HG02870 (cell line): ENCODE data around the gene OR6X1.

Experiments
- ATAC-seq: cut with Tn5 transposase; IDR thresholded peaks from one replicate; pipeline ENCODE4 v1.9.1; 2021; ENCODE audit warnings: mild to moderate bottlenecking, moderate library complexity; ENCODE audit not compliant: unreplicated experiment

The OR6X1 gene, protein sequence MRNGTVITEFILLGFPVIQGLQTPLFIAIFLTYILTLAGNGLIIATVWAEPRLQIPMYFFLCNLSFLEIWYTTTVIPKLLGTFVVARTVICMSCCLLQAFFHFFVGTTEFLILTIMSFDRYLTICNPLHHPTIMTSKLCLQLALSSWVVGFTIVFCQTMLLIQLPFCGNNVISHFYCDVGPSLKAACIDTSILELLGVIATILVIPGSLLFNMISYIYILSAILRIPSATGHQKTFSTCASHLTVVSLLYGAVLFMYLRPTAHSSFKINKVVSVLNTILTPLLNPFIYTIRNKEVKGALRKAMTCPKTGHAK

DNA sequence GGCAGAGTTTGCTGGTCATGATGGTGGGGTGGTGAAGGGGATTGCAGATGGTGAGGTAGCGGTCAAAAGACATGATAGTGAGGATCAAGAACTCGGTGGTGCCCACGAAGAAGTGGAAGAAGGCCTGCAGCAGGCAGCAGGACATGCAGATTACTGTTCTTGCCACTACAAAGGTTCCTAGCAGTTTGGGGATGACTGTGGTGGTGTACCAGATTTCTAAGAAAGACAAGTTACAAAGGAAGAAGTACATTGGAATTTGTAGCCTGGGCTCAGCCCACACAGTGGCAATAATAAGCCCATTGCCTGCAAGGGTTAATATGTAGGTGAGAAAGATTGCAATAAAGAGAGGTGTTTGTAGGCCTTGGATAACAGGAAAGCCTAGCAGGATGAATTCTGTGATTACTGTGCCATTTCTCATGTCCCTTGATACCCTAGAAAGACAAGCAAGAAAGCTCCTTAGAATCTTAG is at the start of gene OR6X1:
Gene OR6X1, minus strand, starts transcription at position 418 of the 468 bp plus-strand sequence. Its CDS starts 0 bp downstream, at position 418.
- ATAC-seq = no peak

- ATAC-seq = no peak
Observed at GRCh38 chr11:123801765-123802164, 47.4 kb upstream of the OR6X1 start.

DNA sequence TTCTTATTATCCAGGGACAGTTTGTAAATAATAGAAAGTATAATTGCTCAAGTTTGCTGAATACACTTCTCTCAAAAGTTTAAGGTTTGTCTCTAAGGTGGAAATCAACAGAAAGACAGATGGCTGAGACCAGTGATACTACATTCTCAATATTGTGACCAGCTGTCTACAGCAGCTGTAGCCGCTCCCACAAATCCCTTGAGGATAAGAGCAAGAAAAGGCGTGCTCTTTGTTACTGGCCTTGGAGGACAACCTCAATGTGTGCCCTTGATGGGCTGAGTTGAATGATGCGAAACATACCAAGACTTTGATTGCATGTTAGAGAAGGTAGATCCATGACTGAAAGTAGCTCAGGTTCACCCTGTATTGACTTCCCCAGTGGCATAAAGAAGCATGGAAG is 45.7 kb upstream of the OR6X1 start:
- no peak for ATAC-seq

GRCh38 chr11:123799438-123799837 is 45.1 kb upstream of the OR6X1 start:
- no peak for ATAC-seq

GRCh38 chr11:123798513-123799252 is 44.4 kb upstream of the OR6X1 start:
- ATAC-seq = no peak

- ATAC-seq = no peak
Observed at GRCh38 chr11:123798079-123798478, 43.8 kb upstream of the OR6X1 start.

DNA sequence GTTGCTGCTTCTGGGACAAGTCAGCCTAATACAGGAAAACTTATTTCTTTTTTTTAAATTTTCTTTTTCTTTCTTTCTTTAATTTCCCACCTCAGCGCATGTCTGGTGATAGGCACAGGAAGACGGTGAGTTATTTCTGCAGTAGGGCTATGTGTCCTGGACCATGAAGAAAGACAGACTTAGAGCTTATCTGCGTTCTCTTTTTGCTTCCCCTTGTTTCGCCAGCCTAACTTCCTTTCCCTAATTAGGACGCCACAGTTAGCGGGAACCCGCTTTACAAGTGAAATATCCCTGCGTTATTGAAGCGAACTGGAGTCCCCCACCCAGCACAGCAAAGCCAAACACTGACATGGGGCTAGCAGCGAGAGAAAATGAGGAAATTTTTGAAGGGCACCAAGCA is 43.2 kb upstream of the OR6X1 start:
- no peak for ATAC-seq

GRCh38 chr11:123797114-123797513 is 42.8 kb upstream of the OR6X1 start:
- no peak for ATAC-seq

DNA sequence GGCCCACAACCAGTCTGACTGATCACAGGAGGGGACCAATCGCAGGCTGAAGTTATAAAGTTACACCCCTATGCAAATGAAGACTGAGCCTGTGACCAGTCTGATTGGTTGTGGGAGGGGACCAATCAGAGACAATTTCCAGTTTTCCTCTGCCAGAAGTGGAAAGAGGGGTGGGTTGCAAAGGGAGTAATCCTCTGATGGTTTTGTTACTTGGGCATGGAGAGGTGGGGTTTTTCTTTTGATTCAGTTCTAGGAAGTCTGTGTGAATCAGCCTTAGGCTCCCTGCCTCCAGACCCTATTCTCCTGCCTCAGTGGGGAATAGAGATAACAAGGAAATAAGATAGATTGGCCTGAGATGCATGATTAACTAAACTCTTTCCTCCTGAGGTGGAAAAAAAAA is 41.9 kb upstream of the OR6X1 start:
- ATAC-seq = no peak

GRCh38 chr11:123783536-123783935 is 29.2 kb upstream of the OR6X1 start:
- ATAC-seq = no peak

GRCh38 chr11:123778511-123778910 is 24.2 kb upstream of the OR6X1 start:
- no peak for ATAC-seq

DNA sequence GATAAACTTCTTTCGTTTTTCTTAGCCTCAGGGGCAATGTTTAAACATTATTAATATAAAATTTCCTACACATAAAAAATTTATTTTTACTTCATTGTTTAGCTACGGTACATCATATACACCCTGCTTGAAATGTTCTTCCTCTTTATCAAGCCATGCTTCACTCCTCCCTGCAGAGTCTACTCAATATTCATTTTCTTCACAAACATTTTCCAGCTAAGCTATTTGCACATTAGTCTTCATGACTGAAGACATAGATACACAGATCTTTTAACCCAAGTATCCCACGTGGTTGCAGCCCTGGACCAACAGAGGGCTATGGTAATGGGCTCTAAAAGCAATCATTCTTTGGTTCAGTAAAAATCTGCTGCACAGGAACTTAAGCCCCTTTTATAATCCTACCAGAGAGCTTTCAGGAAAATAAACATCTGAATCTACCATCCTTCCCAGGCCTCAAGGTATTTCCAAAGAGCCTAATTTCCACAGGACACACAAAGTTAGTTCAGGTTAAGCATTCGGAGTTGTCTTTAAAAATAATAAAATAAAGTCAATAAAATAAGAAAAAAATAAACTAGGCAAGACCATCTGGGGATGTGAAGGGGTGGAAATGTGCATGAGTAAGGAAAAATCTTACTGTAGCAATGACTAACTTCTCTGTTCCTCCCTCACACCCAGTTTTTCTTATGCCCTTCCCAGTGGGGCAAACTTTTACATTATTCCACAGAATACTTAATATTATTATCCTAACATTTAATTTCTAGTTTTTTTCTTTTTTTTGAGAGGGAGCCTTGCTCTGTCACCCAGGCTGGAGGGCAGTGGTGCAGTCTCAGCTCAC is 21.6 kb upstream of the OR6X1 start:
- ATAC-seq = no peak

DNA sequence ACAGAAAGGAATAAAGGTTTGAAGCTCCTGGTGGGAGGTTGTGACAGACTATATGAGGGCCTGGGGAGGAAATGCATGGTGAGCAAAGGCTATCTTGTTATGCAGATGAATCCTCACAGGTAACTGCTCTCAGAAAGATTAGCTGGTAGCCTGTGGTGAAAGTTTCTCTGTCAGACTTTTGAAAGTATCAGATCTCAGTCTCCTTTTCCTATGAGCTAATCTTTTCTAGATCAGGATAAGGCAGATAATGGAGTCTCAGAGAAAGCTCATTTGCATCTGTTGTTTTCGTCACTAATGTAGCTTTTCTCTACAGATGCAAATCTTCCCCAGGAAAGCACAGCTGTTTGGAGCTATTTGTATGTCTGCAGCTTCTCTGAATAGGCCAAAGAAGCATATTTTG is 21.0 kb upstream of the OR6X1 start:
- peak; percentile 51 for ATAC-seq

DNA sequence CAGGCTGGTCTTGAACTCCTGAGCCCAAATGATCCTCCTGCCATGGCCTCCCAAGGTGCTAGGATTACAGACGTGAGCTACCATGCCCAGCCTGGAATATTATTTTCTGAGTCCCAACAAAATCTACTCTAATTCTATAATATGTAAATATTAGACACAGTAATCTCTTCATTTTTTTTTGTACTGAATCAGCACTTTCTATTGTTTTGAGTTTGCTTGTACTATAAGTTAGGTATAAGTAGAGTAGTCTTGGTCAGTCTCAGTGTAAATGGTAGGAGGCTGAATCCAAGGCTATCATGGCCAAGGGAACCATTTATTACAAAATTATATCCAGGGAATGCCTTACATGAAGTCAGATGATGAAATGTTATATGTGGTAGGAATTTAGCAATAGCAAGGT is 19.6 kb upstream of the OR6X1 start:
- ATAC-seq = no peak

- ATAC-seq = no peak
Observed at GRCh38 chr11:123773026-123773425, 18.7 kb upstream of the OR6X1 start.

DNA sequence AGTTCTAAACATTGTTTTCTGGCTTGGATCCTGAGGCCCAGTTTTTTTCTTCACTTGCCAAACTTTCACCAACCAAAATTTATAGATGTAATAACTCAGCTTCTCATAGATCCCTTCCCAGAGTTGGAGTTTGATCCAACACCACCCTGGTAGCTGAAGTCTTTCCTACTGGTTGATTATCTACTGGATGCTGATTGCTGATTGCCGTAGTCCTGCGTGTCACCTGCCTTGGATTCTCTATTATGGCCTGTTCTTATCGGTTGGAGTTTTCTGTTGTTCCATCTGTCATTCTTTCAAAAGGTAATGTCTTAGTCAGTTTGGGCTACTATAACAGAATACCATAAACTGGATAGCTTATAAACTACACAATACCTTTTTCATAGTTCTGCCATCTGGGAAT is 17.3 kb upstream of the OR6X1 start:
- no peak for ATAC-seq

GRCh38 chr11:123770712-123771111 is 16.4 kb upstream of the OR6X1 start:
- ATAC-seq = no peak

DNA sequence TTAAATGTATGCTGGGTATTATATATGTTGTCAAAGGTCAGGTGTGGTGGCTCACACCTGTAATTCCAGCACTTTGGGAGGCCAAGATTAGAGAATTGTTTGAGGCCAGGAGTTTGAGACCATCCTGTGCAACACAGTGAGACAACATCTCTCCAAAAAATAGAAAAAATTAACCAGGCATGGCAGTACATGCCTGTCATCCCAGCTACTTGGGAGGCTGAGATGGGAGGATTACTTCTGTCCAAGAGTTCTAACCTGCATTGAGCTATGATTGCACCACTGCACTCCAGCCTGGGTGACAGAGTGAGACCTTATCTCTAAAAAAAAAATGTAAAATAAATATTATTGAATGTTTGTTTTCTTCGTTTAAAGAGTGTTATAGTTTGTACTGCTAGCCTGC is 11.3 kb upstream of the OR6X1 start:
- ATAC-seq = no peak

GRCh38 chr11:123762422-123762821 is 8.1 kb upstream of the OR6X1 start:
- no peak for ATAC-seq

GRCh38 chr11:123760894-123761293 is 6.6 kb upstream of the OR6X1 start:
- ATAC-seq = peak; percentile 94

DNA sequence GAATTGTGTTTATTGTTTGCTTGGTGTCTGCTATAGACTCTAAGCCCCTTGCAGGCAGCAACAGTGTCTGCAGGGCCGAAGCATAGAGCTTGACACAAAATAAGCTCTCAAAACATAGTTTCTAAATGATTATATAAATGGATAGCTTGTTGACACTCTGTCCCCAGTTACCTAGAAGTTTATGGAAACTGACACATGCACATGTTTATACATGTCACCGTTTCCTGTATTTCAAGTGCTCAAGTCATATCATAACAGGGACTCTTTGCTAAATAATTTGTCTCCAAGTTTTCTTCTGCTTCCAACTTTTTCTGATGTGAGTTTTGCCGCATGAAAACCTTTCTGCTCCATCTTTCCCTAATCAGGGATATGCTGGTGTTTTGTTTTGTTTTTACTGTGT is 3.7 kb upstream of the OR6X1 start:
- no peak for ATAC-seq
